Measurements from ENCODE around the gene RGS6.

RGS6 gene

GRCh38 chr14:71956920-71957563 lies 24.8 kb downstream of the RGS6 start:
- Histone ChIP-seq H3K79me1 (ENCODE audit: low read length) (no peaks in the 10 kb centered on the region), H4K91ac (ENCODE audit: low read depth, low read length) (no peak overlapping the region), H3K4me2 (ENCODE audit: low read length) (no peak overlapping the region), H4K8ac (ENCODE audit: low read depth, low read length) (no peak overlapping the region), H3K4me3 (ENCODE audit: low read depth, low read length) (no peak overlapping the region), H3K23ac (ENCODE audit: low read length) (no peak overlapping the region), H2AFZ (ENCODE audit: insufficient read depth, low read length, poor library complexity) (no peak overlapping the region), H3K36me3 (ENCODE audit: control insufficient read depth in 1 of 2, insufficient read depth in 2 of 2, low read length in 2 of 2) (no peaks in the 10 kb centered on the region), H3K18ac (ENCODE audit: low read length) (no peak overlapping the region), H3K4me1 (ENCODE audit: control insufficient read depth in 1 of 2, insufficient read depth in 2 of 2, low read length in 2 of 2) (no peaks in the 10 kb centered on the region), H3K4ac (ENCODE audit: low read depth, low read length) (no peak overlapping the region), H3K27ac (ENCODE audit: low read depth, low read length) (no peak overlapping the region), H2BK120ac (ENCODE audit: insufficient read depth, low read length, poor library complexity) (no peak overlapping the region), H2BK5ac (ENCODE audit: low read depth, low read length, poor library complexity) (no peak overlapping the region), H4K12ac (ENCODE audit: low read depth, low read length) (no peak overlapping the region), H2BK12ac (ENCODE audit: low read length) (no peak overlapping the region), H2AK5ac (ENCODE audit: low read length) (no peak overlapping the region), H3K27me3 (ENCODE audit: insufficient read depth, low read length) (no peaks in the 10 kb centered on the region), H3K79me2 (ENCODE audit: control insufficient read depth, insufficient read depth, low read length, poor library complexity) (no peaks in the 10 kb centered on the region), H3K14ac (ENCODE audit: low read length) (no peak overlapping the region), H3K9me3 (ENCODE audit: insufficient read depth, low read depth, low read length) (no peaks in the 10 kb centered on the region), H3K9ac (ENCODE audit: low read length) (no peak overlapping the region)
- no peak for DNase-seq
- WGBS (ENCODE audit: extremely low coverage, insufficient coverage, insufficient read length): no CpG with 5 or more reads among the region's 3 CpGs

- no peak overlapping the region for H2BK120ac ChIP-seq (ENCODE audit: insufficient read depth, low read length, poor library complexity)
- no peak overlapping the region for H2BK5ac ChIP-seq (ENCODE audit: low read depth, low read length, poor library complexity)
- H3K27me3 ChIP-seq (ENCODE audit: insufficient read depth, low read length): no peaks in the 10 kb centered on the region
- DNase-seq: no peak
- no peaks in the 10 kb centered on the region for H3K79me2 ChIP-seq (ENCODE audit: control insufficient read depth, insufficient read depth, low read length, poor library complexity)
- H3K23ac ChIP-seq (ENCODE audit: low read length): no peak overlapping the region
- no peaks in the 10 kb centered on the region for H3K4me1 ChIP-seq (ENCODE audit: control insufficient read depth in 1 of 2, insufficient read depth in 2 of 2, low read length in 2 of 2)
- no peak overlapping the region for H3K18ac ChIP-seq (ENCODE audit: low read length)
- H3K79me1 ChIP-seq (ENCODE audit: low read length): no peaks in the 10 kb centered on the region
- no peak overlapping the region for H2AK5ac ChIP-seq (ENCODE audit: low read length)
- H3K9ac ChIP-seq (ENCODE audit: low read length): no peak overlapping the region
- no peak overlapping the region for H3K14ac ChIP-seq (ENCODE audit: low read length)
- H3K27ac ChIP-seq (ENCODE audit: low read depth, low read length): no peak overlapping the region
- H3K4me2 ChIP-seq (ENCODE audit: low read length): no peak overlapping the region
- no peak overlapping the region for H4K8ac ChIP-seq (ENCODE audit: low read depth, low read length)
- H4K91ac ChIP-seq (ENCODE audit: low read depth, low read length): no peak overlapping the region
- no CpG with 5 or more reads among the region's 5 CpGs for WGBS (ENCODE audit: extremely low coverage, insufficient coverage, insufficient read length)
- H4K12ac ChIP-seq (ENCODE audit: low read depth, low read length): no peak overlapping the region
- no peak overlapping the region for H3K4ac ChIP-seq (ENCODE audit: low read depth, low read length)
- no peaks in the 10 kb centered on the region for H3K36me3 ChIP-seq (ENCODE audit: control insufficient read depth in 1 of 2, insufficient read depth in 2 of 2, low read length in 2 of 2)
- H2AFZ ChIP-seq (ENCODE audit: insufficient read depth, low read length, poor library complexity): no peak overlapping the region
- no peak overlapping the region for H2BK12ac ChIP-seq (ENCODE audit: low read length)
- no peaks in the 10 kb centered on the region for H3K9me3 ChIP-seq (ENCODE audit: insufficient read depth, low read depth, low read length)
- no peak overlapping the region for H3K4me3 ChIP-seq (ENCODE audit: low read depth, low read length)
Observed at GRCh38 chr14:71959055-71959454, 26.8 kb downstream of the RGS6 start.

- H3K79me1 ChIP-seq (ENCODE audit: low read length): no peaks in the 10 kb centered on the region
- no peak overlapping the region for H3K4me3 ChIP-seq (ENCODE audit: low read depth, low read length)
- H2BK5ac ChIP-seq (ENCODE audit: low read depth, low read length, poor library complexity): no peak overlapping the region
- H2AFZ ChIP-seq (ENCODE audit: insufficient read depth, low read length, poor library complexity): no peak overlapping the region
- no peaks in the 10 kb centered on the region for H3K27me3 ChIP-seq (ENCODE audit: insufficient read depth, low read length)
- H3K9me3 ChIP-seq (ENCODE audit: insufficient read depth, low read depth, low read length): no peaks in the 10 kb centered on the region
- DNase-seq: no peak
- no peaks in the 10 kb centered on the region for H3K36me3 ChIP-seq (ENCODE audit: control insufficient read depth in 1 of 2, insufficient read depth in 2 of 2, low read length in 2 of 2)
- no peak overlapping the region for H4K91ac ChIP-seq (ENCODE audit: low read depth, low read length)
- H3K79me2 ChIP-seq (ENCODE audit: control insufficient read depth, insufficient read depth, low read length, poor library complexity): no peaks in the 10 kb centered on the region
- no peak overlapping the region for H3K23ac ChIP-seq (ENCODE audit: low read length)
- H3K4me1 ChIP-seq (ENCODE audit: control insufficient read depth in 1 of 2, insufficient read depth in 2 of 2, low read length in 2 of 2): no peaks in the 10 kb centered on the region
- no peak overlapping the region for H2BK120ac ChIP-seq (ENCODE audit: insufficient read depth, low read length, poor library complexity)
- no peak overlapping the region for H3K27ac ChIP-seq (ENCODE audit: low read depth, low read length)
- H4K8ac ChIP-seq (ENCODE audit: low read depth, low read length): no peak overlapping the region
- H3K14ac ChIP-seq (ENCODE audit: low read length): no peak overlapping the region
- H3K4ac ChIP-seq (ENCODE audit: low read depth, low read length): no peak overlapping the region
- no peak overlapping the region for H2BK12ac ChIP-seq (ENCODE audit: low read length)
- WGBS (ENCODE audit: extremely low coverage, insufficient coverage, insufficient read length): no CpG with 5 or more reads among the region's 8 CpGs
- H3K18ac ChIP-seq (ENCODE audit: low read length): no peak overlapping the region
- H3K4me2 ChIP-seq (ENCODE audit: low read length): no peak overlapping the region
- no peak overlapping the region for H2AK5ac ChIP-seq (ENCODE audit: low read length)
- no peak overlapping the region for H3K9ac ChIP-seq (ENCODE audit: low read length)
- no peak overlapping the region for H4K12ac ChIP-seq (ENCODE audit: low read depth, low read length)
Observed at GRCh38 chr14:71960494-71961353, 28.5 kb downstream of the RGS6 start.

- Histone ChIP-seq H3K4ac (ENCODE audit: low read depth, low read length) (no peak overlapping the region), H3K4me2 (ENCODE audit: low read length) (no peak overlapping the region), H4K12ac (ENCODE audit: low read depth, low read length) (no peak overlapping the region), H2BK120ac (ENCODE audit: insufficient read depth, low read length, poor library complexity) (no peak overlapping the region), H2AFZ (ENCODE audit: insufficient read depth, low read length, poor library complexity) (no peak overlapping the region), H4K8ac (ENCODE audit: low read depth, low read length) (no peak overlapping the region), H3K18ac (ENCODE audit: low read length) (no peak overlapping the region), H3K9me3 (ENCODE audit: insufficient read depth, low read depth, low read length) (no peaks in the 10 kb centered on the region), H3K36me3 (ENCODE audit: control insufficient read depth in 1 of 2, insufficient read depth in 2 of 2, low read length in 2 of 2) (no peaks in the 10 kb centered on the region), H3K79me2 (ENCODE audit: control insufficient read depth, insufficient read depth, low read length, poor library complexity) (no peaks in the 10 kb centered on the region), H3K4me3 (ENCODE audit: low read depth, low read length) (no peak overlapping the region), H2BK5ac (ENCODE audit: low read depth, low read length, poor library complexity) (no peak overlapping the region), H4K91ac (ENCODE audit: low read depth, low read length) (no peak overlapping the region), H2BK12ac (ENCODE audit: low read length) (no peak overlapping the region), H3K27me3 (ENCODE audit: insufficient read depth, low read length) (no peaks in the 10 kb centered on the region), H2AK5ac (ENCODE audit: low read length) (no peak overlapping the region), H3K4me1 (ENCODE audit: control insufficient read depth in 1 of 2, insufficient read depth in 2 of 2, low read length in 2 of 2) (no peaks in the 10 kb centered on the region), H3K79me1 (ENCODE audit: low read length) (no peaks in the 10 kb centered on the region), H3K9ac (ENCODE audit: low read length) (no peak overlapping the region), H3K14ac (ENCODE audit: low read length) (no peak overlapping the region), H3K23ac (ENCODE audit: low read length) (no peak overlapping the region), H3K27ac (ENCODE audit: low read depth, low read length) (no peak overlapping the region)
- WGBS (ENCODE audit: extremely low coverage, insufficient coverage, insufficient read length): no CpG with 5 or more reads among the region's 4 CpGs
- no peak for DNase-seq
Observed at GRCh38 chr14:71961972-71962371, 29.7 kb downstream of the RGS6 start.
